ENCODE data around the gene GABARAP.

DNA sequence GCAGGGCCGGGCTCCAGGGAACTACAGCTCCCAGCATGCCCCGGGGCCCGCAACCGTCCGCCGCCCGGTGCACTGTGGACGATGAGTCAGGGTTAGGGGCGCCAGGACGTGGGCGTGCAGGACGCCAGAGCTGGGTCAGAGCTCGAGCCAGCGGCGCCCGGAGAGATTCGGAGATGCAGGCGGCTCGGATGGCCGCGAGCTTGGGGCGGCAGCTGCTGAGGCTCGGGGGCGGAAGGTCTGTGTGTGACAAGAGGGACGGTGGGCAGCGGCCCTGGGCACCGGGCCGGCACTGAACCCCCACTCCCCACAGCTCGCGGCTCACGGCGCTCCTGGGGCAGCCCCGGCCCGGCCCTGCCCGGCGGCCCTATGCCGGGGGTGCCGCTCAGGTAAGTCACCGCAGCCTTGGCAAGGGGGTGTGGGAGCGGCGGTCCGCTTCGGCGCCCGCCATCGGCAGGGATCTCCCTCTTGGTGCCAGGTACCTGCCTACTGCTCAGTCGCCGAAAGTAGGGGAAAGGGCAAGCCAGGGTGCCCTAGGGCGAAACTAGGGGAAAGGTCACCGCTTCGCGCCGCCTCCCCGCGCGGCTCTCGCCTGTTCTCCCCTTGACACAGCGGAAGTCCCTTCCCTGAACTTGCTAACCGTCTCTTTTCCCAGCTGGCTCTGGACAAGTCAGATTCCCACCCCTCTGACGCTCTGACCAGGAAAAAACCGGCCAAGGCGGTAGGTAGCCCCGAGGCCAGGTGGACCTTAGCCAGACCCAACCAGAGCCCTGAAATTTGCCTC lies 22.2 kb downstream of the GABARAP start, which contains the start of the genes ACADVL and DLG4:
- TF ChIP-seq, protein P1, sequence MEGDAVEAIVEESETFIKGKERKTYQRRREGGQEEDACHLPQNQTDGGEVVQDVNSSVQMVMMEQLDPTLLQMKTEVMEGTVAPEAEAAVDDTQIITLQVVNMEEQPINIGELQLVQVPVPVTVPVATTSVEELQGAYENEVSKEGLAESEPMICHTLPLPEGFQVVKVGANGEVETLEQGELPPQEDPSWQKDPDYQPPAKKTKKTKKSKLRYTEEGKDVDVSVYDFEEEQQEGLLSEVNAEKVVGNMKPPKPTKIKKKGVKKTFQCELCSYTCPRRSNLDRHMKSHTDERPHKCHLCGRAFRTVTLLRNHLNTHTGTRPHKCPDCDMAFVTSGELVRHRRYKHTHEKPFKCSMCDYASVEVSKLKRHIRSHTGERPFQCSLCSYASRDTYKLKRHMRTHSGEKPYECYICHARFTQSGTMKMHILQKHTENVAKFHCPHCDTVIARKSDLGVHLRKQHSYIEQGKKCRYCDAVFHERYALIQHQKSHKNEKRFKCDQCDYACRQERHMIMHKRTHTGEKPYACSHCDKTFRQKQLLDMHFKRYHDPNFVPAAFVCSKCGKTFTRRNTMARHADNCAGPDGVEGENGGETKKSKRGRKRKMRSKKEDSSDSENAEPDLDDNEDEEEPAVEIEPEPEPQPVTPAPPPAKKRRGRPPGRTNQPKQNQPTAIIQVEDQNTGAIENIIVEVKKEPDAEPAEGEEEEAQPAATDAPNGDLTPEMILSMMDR (conservative IDR thresholded peaks at IDR 0.05): no peak
- peak; percentile 57; the same call in 1 of the 2 replicates for TF ChIP-seq ZFX (IDR thresholded peaks at IDR 0.05)
